LNCaP clone FGC (cell line): Measurements from ENCODE around the gene SPTBN2.

Source experiments
- DNase-seq: peaks from one replicate; pipeline ENCODE4 v3.0.0-alpha.2; 2011; ENCODE audit warnings: low read depth
- H3K4me3 ChIP-seq: 2 replicates; pipeline ENCODE4 v1.5.1; 2011; ENCODE audit warnings: mild to moderate bottlenecking, low read depth, low read length, control low read depth
- TF ChIP-seq, protein P1 (sequence below): IDR thresholded peaks from 2 replicates; pipeline ENCODE4 v1.5.1; 2012; ENCODE audit warnings: mild to moderate bottlenecking; ENCODE audit not compliant: control insufficient read depth, insufficient read depth; ENCODE audit errors: extremely low read depth

SPTBN2 gene

DNA sequence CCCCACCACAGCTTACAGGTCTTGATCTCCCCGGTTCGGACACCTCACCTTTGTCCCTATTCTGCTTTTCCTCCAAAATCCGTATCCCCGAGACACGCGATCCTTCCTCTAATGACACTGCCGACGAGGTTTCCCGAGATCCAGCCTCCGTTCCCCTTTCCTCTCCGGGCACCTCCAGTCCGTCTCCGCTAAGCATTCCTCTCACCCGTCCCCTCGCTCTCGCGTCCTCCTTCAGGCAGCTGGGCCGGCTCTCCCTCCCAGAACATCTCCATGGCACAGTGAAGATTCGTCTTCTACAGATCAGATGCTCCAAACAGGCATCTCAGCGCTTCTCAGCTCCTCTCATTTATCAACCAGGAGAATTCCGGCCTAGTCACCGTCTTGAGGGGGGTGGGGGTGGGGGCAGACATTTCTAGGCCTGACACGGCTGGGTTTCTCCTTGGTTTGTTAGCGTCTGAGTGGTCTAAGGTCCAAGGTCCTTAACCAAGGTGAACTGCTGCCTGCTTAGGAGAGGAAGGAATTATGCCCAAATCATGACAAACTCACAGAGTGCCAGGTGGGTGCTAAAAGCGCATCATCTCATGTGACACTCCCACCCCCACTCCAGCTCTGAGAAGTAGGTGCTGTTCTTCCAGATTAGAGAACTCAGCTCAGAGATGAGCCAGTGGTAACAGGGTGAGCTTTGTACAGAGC lies at the start of gene SPTBN2:
SPTBN2 (minus strand) TSS at position 524 of the 693 bp plus-strand sequence. CDS start 7,976 bp downstream, outside the sequence.
- no peak for DNase-seq
- TF ChIP-seq, protein P1, sequence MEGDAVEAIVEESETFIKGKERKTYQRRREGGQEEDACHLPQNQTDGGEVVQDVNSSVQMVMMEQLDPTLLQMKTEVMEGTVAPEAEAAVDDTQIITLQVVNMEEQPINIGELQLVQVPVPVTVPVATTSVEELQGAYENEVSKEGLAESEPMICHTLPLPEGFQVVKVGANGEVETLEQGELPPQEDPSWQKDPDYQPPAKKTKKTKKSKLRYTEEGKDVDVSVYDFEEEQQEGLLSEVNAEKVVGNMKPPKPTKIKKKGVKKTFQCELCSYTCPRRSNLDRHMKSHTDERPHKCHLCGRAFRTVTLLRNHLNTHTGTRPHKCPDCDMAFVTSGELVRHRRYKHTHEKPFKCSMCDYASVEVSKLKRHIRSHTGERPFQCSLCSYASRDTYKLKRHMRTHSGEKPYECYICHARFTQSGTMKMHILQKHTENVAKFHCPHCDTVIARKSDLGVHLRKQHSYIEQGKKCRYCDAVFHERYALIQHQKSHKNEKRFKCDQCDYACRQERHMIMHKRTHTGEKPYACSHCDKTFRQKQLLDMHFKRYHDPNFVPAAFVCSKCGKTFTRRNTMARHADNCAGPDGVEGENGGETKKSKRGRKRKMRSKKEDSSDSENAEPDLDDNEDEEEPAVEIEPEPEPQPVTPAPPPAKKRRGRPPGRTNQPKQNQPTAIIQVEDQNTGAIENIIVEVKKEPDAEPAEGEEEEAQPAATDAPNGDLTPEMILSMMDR: no peak
- peak within 1 kb of the TSS; percentile 45 for H3K4me3 ChIP-seq

DNA sequence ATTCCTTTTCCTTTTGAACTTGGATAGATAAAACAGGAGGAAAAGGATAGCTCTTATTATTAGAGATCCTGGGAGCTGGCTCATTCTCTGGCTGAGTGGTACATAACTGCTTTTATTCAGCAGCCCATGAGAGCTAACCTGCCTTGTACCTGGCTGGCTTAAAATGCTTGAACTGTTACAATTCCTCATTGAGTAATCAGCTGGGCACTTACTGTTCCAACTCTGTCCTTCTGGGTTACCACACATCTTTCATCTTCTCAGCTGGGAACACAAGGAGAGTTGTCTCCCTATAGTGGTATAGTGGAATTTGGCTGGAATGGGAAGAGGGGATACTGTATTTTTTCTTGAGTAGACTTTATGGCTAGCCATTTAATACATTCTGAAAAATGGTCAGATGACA lies 39.8 kb upstream of the SPTBN2 start:
- DNase-seq: no peak
- no peak overlapping the region for H3K4me3 ChIP-seq
- TF ChIP-seq, protein P1: no peak

DNA sequence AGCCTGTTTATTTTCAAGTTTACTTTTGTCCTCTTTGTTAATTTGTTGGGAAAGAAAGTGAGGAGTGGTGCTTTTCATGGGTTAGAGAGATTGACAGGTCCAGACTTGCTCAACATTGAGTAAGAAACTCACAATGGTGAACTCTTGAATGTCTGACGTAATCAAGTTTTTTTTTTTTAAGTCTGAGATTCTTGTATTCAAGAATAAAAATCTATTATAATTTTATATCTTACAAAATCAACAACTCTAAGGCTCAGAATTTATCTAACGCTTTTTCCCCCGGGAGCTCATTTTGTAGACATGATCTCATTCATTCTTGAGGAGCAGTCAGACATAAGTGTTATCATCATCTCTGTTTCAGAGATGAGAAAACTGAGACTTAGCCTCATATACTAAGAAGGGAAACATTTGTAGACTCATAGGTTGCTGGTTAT lies 39.1 kb upstream of the SPTBN2 start:
- no peak for DNase-seq
- TF ChIP-seq, protein P1: no peak
- no peak overlapping the region for H3K4me3 ChIP-seq

DNA sequence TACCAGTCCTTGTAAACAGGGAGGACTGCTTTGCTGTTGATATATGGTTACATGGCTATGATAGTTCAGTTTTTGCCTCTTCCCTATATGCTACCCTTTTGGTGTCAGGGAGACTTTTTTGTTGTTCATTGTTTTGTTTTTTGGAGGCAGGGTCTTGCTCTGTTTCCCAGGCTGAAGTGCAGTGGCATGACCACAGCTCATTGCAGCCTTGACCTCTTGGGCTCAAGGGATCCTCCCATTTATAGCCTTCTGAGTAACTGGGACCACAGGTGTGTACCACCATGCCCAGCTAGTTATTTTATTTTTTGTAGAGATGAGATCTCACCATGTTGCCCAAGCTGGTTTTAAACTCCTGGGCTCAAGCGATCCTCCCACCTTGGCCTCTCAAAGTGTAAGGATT lies 38.6 kb upstream of the SPTBN2 start:
- no peak for DNase-seq
- no peak overlapping the region for H3K4me3 ChIP-seq
- TF ChIP-seq, protein P1: no peak

DNA sequence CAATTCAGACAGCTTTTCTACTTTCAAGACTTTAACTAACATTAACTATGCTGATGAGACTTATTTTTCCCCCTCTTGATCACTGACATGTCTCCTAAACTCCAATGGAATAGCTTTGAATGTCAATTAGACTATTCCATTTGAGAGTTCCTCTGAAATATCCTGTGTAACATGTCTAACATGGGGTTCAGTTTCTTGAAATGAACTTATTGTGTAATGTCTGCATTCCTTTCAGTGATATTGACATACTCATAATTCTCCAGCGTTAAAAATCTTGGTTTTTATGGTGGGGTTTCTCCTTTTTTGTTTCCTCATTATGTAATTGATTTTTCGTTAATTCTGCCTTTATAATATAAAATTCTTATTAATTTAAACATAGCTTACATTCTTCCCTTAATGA lies 37.7 kb upstream of the SPTBN2 start:
- DNase-seq: no peak
- TF ChIP-seq, protein P1: no peak
- no peak overlapping the region for H3K4me3 ChIP-seq

DNA sequence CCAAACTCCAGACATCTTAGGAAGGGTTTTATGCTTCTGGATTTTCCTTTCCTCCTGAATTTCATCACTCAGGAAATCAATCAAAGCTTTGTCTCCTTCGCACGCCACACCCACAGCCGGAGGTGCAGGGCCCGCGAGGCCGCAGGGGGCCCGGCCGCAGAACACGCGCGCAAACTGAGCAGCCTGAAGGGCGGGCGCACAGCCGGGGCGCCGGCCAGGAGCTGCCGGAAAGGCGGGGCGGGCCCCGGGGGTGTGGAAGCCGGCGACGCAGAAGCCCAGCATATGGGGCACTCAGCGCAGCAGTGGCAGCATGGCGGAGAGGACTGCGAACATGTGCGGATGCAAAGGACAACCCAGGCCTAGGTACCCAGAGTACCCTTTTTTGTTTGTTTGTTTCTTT lies 33.1 kb upstream of the SPTBN2 start:
- DNase-seq: no peak
- H3K4me3 ChIP-seq: no peak overlapping the region
- TF ChIP-seq, protein P1: no peak

DNA sequence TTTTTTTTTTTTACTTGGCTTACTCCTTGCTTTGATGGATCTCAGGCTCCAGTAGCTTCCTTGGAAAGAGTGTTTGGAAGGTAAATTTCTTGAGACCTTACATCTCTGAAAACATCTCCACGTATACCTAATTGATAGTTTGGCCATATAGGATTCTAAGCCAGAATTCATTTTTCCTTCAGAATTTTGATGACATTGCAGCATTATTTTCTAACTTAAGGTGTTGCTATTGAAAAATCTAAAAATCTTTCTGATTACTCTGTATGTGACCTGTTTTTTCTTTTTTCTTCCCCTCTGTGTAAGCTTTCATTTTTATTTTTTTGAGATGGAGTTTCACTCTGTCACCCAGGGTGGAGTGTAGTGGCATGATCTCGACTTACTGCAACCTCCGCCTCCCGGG lies 23.1 kb upstream of the SPTBN2 start:
- TF ChIP-seq, protein P1: no peak
- DNase-seq: no peak
- H3K4me3 ChIP-seq: no peak overlapping the region
